ENCODE measurements around the gene CIDEB. TPM values are rescaled to one million over a fixed set of nuclear protein-coding genes. Genes with fewer than 3 reads are reported as not detected.

The CIDEB gene
- total and polyA plus RNA-seq, 10 of the 15 experiments (the other 5 are each of a cell fraction or from before 2014, with no cell fraction given): 0.34 to 6.3 (median 3.2) TPM

DNA sequence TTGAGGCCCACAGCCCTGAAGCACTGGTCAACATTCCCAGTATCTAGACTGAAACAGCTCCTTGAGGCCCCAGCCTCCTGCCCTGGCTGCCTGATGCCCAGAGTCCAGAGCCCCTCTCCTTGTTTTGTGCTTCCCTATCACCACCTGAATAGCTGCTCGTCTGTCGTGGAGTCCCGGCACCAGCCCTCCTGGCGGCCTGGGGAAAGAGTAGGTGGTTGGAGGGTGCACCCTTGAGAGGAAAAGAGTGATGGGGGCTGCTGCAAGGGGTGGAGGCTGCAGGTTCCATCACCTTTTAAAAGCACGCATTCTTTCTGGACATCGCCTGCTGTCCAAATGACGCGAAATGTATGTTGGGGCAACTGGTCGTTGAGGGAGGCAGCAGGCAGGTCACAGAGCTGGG, 39.6 kb downstream of the CIDEB start:
- intact Hi-C loops (cut with micrococcal nuclease; ENCODE audit: unreplicated experiment): no loop called here
- BruUV-seq (replicated peaks): no TSS peak
- in situ Hi-C loops (cut with MboI): no loop called here
- no peak for TF ChIP-seq POU2F2 (IDR thresholded peaks at IDR 0.05; ENCODE audit: borderline replicate concordance, low read depth, low read length)
- no peak for TF ChIP-seq SKIL (IDR thresholded peaks at IDR 0.05; ENCODE audit: low read depth, poor library complexity, severe bottlenecking)
- no peak for TF ChIP-seq ATF2 (IDR thresholded peaks at IDR 0.05; ENCODE audit: low read length)
- no peak for TF ChIP-seq NRF1 (conservative IDR thresholded peaks at IDR 0.05; ENCODE audit: low read depth, low read length)
- no peak for TF ChIP-seq RAD21 (IDR thresholded peaks at IDR 0.05; ENCODE audit: insufficient read depth, low read depth, low read length)
- no peak for TF ChIP-seq GATAD2B (conservative IDR thresholded peaks at IDR 0.05; ENCODE audit: low read depth)
- no peak for TF ChIP-seq CEBPB (IDR thresholded peaks at IDR 0.05; ENCODE audit: borderline replicate concordance in 1 of 2, low read depth in 2 of 2, low read length in 2 of 2)
- no peak for TF ChIP-seq SMC3 (IDR thresholded peaks at IDR 0.05; ENCODE audit: borderline replicate concordance, low read length)
- TF ChIP-seq, protein P1, sequence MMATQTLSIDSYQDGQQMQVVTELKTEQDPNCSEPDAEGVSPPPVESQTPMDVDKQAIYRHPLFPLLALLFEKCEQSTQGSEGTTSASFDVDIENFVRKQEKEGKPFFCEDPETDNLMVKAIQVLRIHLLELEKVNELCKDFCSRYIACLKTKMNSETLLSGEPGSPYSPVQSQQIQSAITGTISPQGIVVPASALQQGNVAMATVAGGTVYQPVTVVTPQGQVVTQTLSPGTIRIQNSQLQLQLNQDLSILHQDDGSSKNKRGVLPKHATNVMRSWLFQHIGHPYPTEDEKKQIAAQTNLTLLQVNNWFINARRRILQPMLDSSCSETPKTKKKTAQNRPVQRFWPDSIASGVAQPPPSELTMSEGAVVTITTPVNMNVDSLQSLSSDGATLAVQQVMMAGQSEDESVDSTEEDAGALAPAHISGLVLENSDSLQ (IDR thresholded peaks at IDR 0.05): no peak
- TF ChIP-seq CTCF (IDR thresholded peaks at IDR 0.05 in 2 of 3, conservative IDR thresholded peaks at IDR 0.05 in 1 of 3; ENCODE audit: control insufficient read depth in 2 of 3, extremely low read depth in 1 of 3, insufficient read depth in 1 of 3, low read depth in 3 of 3, low read length in 3 of 3): no peak
- TF ChIP-seq, protein P2, sequence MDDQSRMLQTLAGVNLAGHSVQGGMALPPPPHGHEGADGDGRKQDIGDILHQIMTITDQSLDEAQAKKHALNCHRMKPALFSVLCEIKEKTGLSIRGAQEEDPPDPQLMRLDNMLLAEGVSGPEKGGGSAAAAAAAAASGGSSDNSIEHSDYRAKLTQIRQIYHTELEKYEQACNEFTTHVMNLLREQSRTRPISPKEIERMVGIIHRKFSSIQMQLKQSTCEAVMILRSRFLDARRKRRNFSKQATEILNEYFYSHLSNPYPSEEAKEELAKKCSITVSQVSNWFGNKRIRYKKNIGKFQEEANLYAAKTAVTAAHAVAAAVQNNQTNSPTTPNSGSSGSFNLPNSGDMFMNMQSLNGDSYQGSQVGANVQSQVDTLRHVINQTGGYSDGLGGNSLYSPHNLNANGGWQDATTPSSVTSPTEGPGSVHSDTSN (IDR thresholded peaks at IDR 0.05; ENCODE audit: insufficient replicate concordance, low read depth, low read length): no peak
- no peak for TF ChIP-seq HDGF (IDR thresholded peaks at IDR 0.05)
- TF ChIP-seq, protein P3, sequence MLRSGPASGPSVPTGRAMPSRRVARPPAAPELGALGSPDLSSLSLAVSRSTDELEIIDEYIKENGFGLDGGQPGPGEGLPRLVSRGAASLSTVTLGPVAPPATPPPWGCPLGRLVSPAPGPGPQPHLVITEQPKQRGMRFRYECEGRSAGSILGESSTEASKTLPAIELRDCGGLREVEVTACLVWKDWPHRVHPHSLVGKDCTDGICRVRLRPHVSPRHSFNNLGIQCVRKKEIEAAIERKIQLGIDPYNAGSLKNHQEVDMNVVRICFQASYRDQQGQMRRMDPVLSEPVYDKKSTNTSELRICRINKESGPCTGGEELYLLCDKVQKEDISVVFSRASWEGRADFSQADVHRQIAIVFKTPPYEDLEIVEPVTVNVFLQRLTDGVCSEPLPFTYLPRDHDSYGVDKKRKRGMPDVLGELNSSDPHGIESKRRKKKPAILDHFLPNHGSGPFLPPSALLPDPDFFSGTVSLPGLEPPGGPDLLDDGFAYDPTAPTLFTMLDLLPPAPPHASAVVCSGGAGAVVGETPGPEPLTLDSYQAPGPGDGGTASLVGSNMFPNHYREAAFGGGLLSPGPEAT (IDR thresholded peaks at IDR 0.05; ENCODE audit: low read depth): no peak
- TF ChIP-seq SREBF2 (IDR thresholded peaks at IDR 0.05; ENCODE audit: low read length): no peak

More for the DNA sequence above, 39.6 kb downstream of the CIDEB start:
- peaks cover 10% of the 10 kb centered on the region for H3K4me1 ChIP-seq (ENCODE audit: control insufficient read depth, insufficient read depth, low read length)
- ChIA-PET CTCF (interaction anchor here (1.1 to 17.1 kb wide), 2 partner anchors 23 to 29 kb away, joined by 3 to 266 read pairs; partner anchors contain the start of gene TINF2), POLR2A (interaction anchor here (0.6 to 10.9 kb wide), 2 partner anchors 23 to 98 kb away, joined by 3 to 171 read pairs; partner anchors contain the start of gene TINF2), RAD21 (ENCODE audit: unreplicated experiment) (interaction anchor here (0.5 kb wide), 1 partner anchor 25 kb away, joined by 3 read pairs; no protein-coding TSS in a partner anchor), SMC1A (ENCODE audit: uncharacterized antibody, unreplicated experiment) (interaction anchor here (0.9 to 1.1 kb wide), 2 partner anchors 17 to 22 kb away, joined by 3 read pairs; no protein-coding TSS in a partner anchor)
- H3K27ac ChIP-seq (ENCODE audit: control insufficient read depth, insufficient read depth): no peak overlapping the region
- H2AFZ ChIP-seq (ENCODE audit: control insufficient read depth, low read depth, low read length): no peak overlapping the region
- peaks cover 12% of the 10 kb centered on the region for H3K79me2 ChIP-seq (ENCODE audit: control insufficient read depth, insufficient read depth, low read length)
- FAIRE-seq: no peak
- no peak overlapping the region for H3K4me3 ChIP-seq
- DNase-seq (ENCODE audit: low read depth, low spot score): no peak
- H3K9me3 ChIP-seq (replicated peaks; ENCODE audit: control insufficient read depth, insufficient read depth, low read length): no peaks in the 10 kb centered on the region
- ATAC-seq: no peak
- no peak overlapping the region for H3K9ac ChIP-seq (ENCODE audit: control insufficient read depth, insufficient read depth, low read length)
- no peak overlapping the region for H3K4me2 ChIP-seq (ENCODE audit: control insufficient read depth, insufficient read depth)
- no peaks in the 10 kb centered on the region for H3K27me3 ChIP-seq (replicated peaks in 1 of 2; ENCODE audit: control insufficient read depth in 2 of 2, insufficient read depth in 2 of 2, low read length in 1 of 2)
- 89% methylated on average over 9 of the region's 9 CpGs for WGBS (ENCODE audit: insufficient coverage, insufficient replicate concordance, low lambda C conversion rate, missing lambda C conversion rate)
- no peaks in the 10 kb centered on the region for H4K20me1 ChIP-seq (ENCODE audit: control insufficient read depth, insufficient read depth)
- H3K36me3 ChIP-seq (ENCODE audit: control insufficient read depth in 2 of 2, insufficient read depth in 2 of 2, low read length in 1 of 2): peaks cover 3 to 18% of the 10 kb centered on the region in 2 experiments; a peak in 3 of 4 replicates
